ENCODE measurements around the gene STXBP5. TPM values are rescaled to one million over a fixed set of nuclear protein-coding genes. Genes with fewer than 3 reads are reported as not detected.

STXBP5 gene
- total and polyA plus RNA-seq, 2 of the 13 experiments (the other 11 are each of a cell fraction or from before 2014, with no cell fraction given) = 8.8 to 19.4 TPM

DNA sequence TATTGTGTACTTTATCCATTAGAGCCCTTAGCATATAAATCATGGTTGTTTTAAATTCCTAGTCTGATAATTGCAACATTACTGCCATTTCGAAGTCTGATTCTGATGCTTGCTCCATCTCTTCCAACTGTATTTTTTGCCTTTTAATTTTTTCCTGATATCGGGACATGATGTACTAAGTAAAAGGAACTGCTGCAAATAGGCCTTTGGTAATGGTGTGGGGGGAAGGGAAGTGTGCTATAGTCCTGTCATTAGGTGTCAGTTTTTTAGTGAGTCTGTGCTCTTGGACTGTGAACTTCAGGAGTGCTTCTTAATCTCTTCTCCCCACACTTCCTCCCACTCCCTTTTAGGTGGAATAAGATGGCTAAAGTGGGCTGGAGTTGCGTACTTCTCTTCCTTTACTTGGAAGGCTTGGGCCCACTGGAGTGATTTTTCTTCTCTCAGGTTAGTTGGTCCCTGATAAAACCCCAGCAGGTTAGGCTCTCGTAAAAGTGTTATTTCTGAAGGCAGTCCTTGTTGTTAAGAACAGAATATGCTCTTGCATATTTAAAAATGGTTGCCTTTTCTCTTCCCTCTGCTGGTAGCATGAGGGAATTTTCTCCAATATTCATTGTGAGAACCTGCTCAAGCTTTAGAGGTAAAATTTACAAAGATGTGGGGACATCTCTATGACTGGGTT is 18.1 kb downstream of the STXBP5 start:
- BruUV-seq (replicated peaks) = no TSS peak
- peak; percentile 30 for DNase-seq (ENCODE audit: low spot score)
- peak; percentile 81 for ATAC-seq
- Histone ChIP-seq H3K27me3 (ENCODE audit: control insufficient read depth in 1 of 2, insufficient read depth in 2 of 2, low read length in 2 of 2) (no peaks in the 10 kb centered on the region), H3K27ac (ENCODE audit: extremely low read length, insufficient read depth, low read length) (no peak overlapping the region), H3K4me3 (replicated peaks in 1 of 3; ENCODE audit: insufficient read depth in 1 of 3, low read depth in 2 of 3, low read length in 3 of 3) (no peak overlapping the region), H4K20me1 (ENCODE audit: insufficient read depth, low read length) (no peaks in the 10 kb centered on the region), H3K4me2 (ENCODE audit: low read depth, low read length) (no peak overlapping the region), H3K9me3 (ENCODE audit: low read length) (no peaks in the 10 kb centered on the region), H3K4me1 (ENCODE audit: insufficient read depth, low read length) (no peaks in the 10 kb centered on the region), H3K79me2 (ENCODE audit: insufficient read depth, low read length) (no peaks in the 10 kb centered on the region), H3K9ac (ENCODE audit: insufficient read depth, low read depth, low read length) (no peak overlapping the region), H2AFZ (ENCODE audit: low read length) (no peak overlapping the region), H3K36me3 (replicated peaks in 1 of 2; ENCODE audit: control insufficient read depth in 1 of 2, insufficient read depth in 2 of 2, low read length in 2 of 2) (peaks cover 0 to 5% of the 10 kb centered on the region in 2 experiments; a peak in 3 of 5 replicates)
- intact Hi-C loops (cut with micrococcal nuclease; ENCODE audit: unreplicated experiment) (loop anchor here (1.0 to 10.0 kb wide), 3 partner anchors 287 to 365 kb away; no protein-coding TSS in a partner anchor), in situ Hi-C loops (cut with HindIII; ENCODE audit: extremely low pct_ligation_motif_present, low pct_unique_long_range_greater_than_20kb) (no loop called here)
- no peak for FAIRE-seq
- WGBS (ENCODE audit: low lambda C conversion rate) = 94% methylated on average over 4 of the region's 4 CpGs
- CTCF ChIA-PET (ENCODE audit: low intra/inter-chr PET ratio, low total read pairs) = interaction anchor here (1.1 to 2.7 kb wide), 3 partner anchors 291 to 365 kb away, joined by 4 to 10 read pairs (median 10); no protein-coding TSS in a partner anchor
- TF ChIP-seq, protein P1, sequence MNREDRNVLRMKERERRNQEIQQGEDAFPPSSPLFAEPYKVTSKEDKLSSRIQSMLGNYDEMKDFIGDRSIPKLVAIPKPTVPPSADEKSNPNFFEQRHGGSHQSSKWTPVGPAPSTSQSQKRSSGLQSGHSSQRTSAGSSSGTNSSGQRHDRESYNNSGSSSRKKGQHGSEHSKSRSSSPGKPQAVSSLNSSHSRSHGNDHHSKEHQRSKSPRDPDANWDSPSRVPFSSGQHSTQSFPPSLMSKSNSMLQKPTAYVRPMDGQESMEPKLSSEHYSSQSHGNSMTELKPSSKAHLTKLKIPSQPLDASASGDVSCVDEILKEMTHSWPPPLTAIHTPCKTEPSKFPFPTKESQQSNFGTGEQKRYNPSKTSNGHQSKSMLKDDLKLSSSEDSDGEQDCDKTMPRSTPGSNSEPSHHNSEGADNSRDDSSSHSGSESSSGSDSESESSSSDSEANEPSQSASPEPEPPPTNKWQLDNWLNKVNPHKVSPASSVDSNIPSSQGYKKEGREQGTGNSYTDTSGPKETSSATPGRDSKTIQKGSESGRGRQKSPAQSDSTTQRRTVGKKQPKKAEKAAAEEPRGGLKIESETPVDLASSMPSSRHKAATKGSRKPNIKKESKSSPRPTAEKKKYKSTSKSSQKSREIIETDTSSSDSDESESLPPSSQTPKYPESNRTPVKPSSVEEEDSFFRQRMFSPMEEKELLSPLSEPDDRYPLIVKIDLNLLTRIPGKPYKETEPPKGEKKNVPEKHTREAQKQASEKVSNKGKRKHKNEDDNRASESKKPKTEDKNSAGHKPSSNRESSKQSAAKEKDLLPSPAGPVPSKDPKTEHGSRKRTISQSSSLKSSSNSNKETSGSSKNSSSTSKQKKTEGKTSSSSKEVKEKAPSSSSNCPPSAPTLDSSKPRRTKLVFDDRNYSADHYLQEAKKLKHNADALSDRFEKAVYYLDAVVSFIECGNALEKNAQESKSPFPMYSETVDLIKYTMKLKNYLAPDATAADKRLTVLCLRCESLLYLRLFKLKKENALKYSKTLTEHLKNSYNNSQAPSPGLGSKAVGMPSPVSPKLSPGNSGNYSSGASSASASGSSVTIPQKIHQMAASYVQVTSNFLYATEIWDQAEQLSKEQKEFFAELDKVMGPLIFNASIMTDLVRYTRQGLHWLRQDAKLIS (CRISPR knock-in tag; IDR thresholded peaks at IDR 0.05) = no peak
- TF ChIP-seq YY1 (IDR thresholded peaks at IDR 0.05; ENCODE audit: insufficient read depth, insufficient replicate concordance, low read depth, low read length) = peak; percentile 47
- peak; percentile 49 for TF ChIP-seq STAG1 (CRISPR knock-in tag; IDR thresholded peaks at IDR 0.05)
- TF ChIP-seq ZNF605 (CRISPR knock-in tag; IDR thresholded peaks at IDR 0.05) = no peak
- no peak for TF ChIP-seq MYC (CRISPR knock-in tag; IDR thresholded peaks at IDR 0.05; ENCODE audit: borderline replicate concordance)
- peak; percentile 67; the same call in 1 of the 2 replicates for TF ChIP-seq SMC3 (IDR thresholded peaks at IDR 0.05; ENCODE audit: low read length)
- no peak for TF ChIP-seq ZNF616 (CRISPR knock-in tag; IDR thresholded peaks at IDR 0.05; ENCODE audit: low read depth)
- TF ChIP-seq RAD21 (CRISPR knock-in tag; IDR thresholded peaks at IDR 0.05) = peak; percentile 25; the same call in 1 of the 2 replicates
- TF ChIP-seq BCL6 (CRISPR knock-in tag; IDR thresholded peaks at IDR 0.05) = no peak
- TF ChIP-seq, protein P2, sequence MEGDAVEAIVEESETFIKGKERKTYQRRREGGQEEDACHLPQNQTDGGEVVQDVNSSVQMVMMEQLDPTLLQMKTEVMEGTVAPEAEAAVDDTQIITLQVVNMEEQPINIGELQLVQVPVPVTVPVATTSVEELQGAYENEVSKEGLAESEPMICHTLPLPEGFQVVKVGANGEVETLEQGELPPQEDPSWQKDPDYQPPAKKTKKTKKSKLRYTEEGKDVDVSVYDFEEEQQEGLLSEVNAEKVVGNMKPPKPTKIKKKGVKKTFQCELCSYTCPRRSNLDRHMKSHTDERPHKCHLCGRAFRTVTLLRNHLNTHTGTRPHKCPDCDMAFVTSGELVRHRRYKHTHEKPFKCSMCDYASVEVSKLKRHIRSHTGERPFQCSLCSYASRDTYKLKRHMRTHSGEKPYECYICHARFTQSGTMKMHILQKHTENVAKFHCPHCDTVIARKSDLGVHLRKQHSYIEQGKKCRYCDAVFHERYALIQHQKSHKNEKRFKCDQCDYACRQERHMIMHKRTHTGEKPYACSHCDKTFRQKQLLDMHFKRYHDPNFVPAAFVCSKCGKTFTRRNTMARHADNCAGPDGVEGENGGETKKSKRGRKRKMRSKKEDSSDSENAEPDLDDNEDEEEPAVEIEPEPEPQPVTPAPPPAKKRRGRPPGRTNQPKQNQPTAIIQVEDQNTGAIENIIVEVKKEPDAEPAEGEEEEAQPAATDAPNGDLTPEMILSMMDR (CRISPR knock-in tag; IDR thresholded peaks at IDR 0.05) = peak; percentile 27; the same call in 1 of the 2 replicates
- TF ChIP-seq CC2D1A (CRISPR knock-in tag; IDR thresholded peaks at IDR 0.05) = 0 out of 2 replicates have a peak, but pooled peaks have one; percentile 30
- POLR2A ChIA-PET = no interaction called here
